Mucosa of descending colon (tissue), 3 donors: ENCODE results near the gene CLTB. TPM values are rescaled to one million over a fixed set of nuclear protein-coding genes. Genes with fewer than 3 reads are reported as not detected.

Experiments used
- ATAC-seq: fragments of 200-7000 bp; cut with Tn5 transposase; one replicate; pipeline ENCODE4 v1.9.1; 2020; ENCODE audit warnings: mild to moderate bottlenecking, moderate library complexity
- DNase-seq, 3 donors: peaks; one replicate each; pipeline ENCODE4 v3.0.0-alpha.2; 2020
- H3K36me3 ChIP-seq: fragments of 200-600 bp; one replicate; pipeline ENCODE4 v1.8.0; 2021; ENCODE audit warnings: low read depth, mild to moderate bottlenecking
- H3K4me1 ChIP-seq: fragments of 200-600 bp; one replicate; pipeline ENCODE4 v1.8.0; 2021; ENCODE audit warnings: low read depth, mild to moderate bottlenecking
- H3K4me3 ChIP-seq: fragments of 200-600 bp; one replicate; pipeline ENCODE4 v1.8.0; 2021; ENCODE audit warnings: mild to moderate bottlenecking
- H3K9me3 ChIP-seq: fragments of 200-600 bp; one replicate; pipeline ENCODE4 v1.8.0; 2021; ENCODE audit warnings: mild to moderate bottlenecking
- intact Hi-C, 2 donors: fragments of 100-400 bp; cut with DNase I in 1 of 2; cut with micrococcal nuclease in 1 of 2; formaldehyde crosslinking; loops; one replicate each; pipeline versions ENCODE4 v1.11.0 to v1.11.1; 2022; cut with DNase I, micrococcal nuclease
- total RNA-seq, 3 donors: library from RNA; stranded (reverse); fragmentation: NEBNext Ultra II Directional in 2 of 3; extraction: Animal tissue kit (Norgen Biotek cat#: 25700) in 2 of 3; gene quantifications; one replicate each; pipeline versions ENCODE4 v1.2.1 to v1.2.4, GENCODE V29; 2021 to 2023
- TF ChIP-seq, protein P1 (sequence below): fragments of 200-600 bp; IDR thresholded peaks from one replicate; pipeline ENCODE4 v1.8.0; 2022; ENCODE audit warnings: antibody characterized with exemption, mild to moderate bottlenecking
- donor health status: DM: no; HTN: no; CAD: no; lungs with moderate emphysema.
- donor health status: DM: no; HTN: no; CAD: no.
- donor health status: DM: no; HTN: yes; CAD: no.

CLTB gene
- total RNA-seq, 3 donors from 2014 or later = 144 to 234 (median 199) TPM

DNA sequence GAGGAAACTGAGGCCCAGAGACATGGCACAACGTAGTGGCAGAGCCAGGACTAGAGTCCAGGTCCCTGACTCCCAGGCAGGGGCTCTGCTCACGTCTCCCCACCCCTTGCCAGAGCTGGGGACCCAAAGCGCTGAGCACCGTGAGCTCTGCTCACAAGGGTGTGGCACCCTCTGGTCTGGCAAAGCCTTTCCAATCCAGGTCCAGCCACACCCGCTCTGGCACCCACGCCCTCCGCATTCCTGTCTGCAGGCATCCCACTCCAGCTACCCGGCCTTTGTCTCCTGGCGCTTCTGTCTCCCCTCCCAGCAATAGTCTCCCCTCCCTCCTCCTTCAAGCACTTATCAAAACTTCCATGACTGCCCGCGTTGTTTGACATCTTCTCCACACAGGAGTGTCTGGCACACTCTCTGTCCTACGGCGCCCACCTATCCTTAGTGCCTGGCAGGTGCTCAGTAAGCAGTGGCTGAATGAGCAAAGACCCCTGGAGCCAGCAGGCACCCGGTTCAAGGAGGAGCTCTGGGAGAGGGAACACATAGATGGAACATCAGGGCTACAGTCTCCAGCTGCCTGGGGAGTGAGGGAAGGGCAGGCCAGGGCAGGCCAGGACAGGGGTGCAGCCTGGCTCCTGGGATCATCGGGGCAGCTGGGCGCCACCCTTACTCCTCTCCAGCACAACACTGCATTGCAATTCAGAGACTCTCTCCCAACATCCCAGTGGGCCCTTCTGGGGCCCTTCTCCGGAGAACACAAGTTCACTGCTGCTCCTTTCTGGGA lies 15.8 kb downstream of the CLTB start:
- H3K4me1 ChIP-seq = peaks cover 40% of the 10 kb centered on the region
- H3K36me3 ChIP-seq = no peaks in the 10 kb centered on the region
- TF ChIP-seq, protein P1, sequence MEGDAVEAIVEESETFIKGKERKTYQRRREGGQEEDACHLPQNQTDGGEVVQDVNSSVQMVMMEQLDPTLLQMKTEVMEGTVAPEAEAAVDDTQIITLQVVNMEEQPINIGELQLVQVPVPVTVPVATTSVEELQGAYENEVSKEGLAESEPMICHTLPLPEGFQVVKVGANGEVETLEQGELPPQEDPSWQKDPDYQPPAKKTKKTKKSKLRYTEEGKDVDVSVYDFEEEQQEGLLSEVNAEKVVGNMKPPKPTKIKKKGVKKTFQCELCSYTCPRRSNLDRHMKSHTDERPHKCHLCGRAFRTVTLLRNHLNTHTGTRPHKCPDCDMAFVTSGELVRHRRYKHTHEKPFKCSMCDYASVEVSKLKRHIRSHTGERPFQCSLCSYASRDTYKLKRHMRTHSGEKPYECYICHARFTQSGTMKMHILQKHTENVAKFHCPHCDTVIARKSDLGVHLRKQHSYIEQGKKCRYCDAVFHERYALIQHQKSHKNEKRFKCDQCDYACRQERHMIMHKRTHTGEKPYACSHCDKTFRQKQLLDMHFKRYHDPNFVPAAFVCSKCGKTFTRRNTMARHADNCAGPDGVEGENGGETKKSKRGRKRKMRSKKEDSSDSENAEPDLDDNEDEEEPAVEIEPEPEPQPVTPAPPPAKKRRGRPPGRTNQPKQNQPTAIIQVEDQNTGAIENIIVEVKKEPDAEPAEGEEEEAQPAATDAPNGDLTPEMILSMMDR = no peak
- H3K9me3 ChIP-seq = no peaks in the 10 kb centered on the region
- ATAC-seq = peak; percentile 75
- intact Hi-C loops = no loop called here
- no peak overlapping the region for H3K4me3 ChIP-seq
- peak; percentile 88 to 90 (median 89) for DNase-seq

DNA sequence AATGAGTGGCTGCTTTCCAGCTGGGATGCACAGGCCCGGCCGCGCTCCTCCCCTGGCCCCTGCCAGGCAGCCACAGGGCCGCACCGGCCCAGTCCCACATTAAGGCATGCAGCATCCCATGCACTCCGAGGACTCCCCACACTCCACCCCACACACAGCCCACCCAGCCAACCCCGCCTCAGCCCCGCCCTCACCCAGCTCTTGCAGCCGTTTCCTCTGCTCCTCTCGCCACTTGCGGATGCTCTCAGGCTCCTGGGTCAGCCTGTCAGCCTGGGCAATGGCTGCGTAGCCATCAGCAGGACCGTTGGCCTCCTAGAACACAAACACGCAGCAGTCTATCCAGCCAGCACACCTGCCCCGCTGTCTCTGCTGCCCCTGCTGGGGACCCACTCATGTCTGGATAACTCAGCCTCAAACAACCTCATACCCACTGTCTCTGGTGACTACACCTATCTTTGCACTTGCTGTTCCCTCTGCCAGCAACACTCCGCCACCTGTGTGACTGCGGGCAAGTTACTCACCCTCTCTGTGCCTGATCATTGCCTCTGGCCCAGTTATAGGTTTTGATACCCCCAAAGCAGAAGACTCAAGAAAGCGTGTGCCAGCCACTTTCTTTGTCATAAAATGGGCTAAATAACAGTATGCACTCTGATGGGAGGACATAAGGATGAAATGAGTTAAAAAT lies 18.5 kb downstream of the CLTB start:
- DNase-seq = no peak
- Histone ChIP-seq H3K9me3 (no peaks in the 10 kb centered on the region), H3K4me3 (no peak overlapping the region), H3K36me3 (no peaks in the 10 kb centered on the region), H3K4me1 (peaks cover 23% of the 10 kb centered on the region)
- intact Hi-C loops = no loop called here
- TF ChIP-seq, protein P1 = no peak
- no peak for ATAC-seq

DNA sequence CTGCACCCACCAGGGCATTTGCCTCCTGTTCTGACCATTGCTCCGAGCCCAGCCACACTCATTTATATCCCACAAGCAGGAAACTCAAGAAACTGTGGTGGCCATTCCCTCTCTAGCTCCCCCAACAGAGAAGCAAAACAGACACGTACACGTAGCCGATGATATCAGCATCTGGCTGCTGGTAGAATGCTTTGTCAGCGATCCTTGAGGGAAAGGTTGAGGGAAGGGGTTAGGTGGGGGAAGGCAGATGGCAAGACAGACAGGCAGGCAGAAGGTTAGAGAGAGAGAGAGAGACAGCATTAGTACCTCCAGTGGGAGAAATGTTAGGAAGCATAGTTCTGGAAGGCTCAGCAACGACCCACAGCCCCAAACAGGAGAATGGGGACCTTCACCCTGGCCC lies 20.0 kb downstream of the CLTB start:
- TF ChIP-seq, protein P1 = no peak
- Histone ChIP-seq H3K36me3 (no peaks in the 10 kb centered on the region), H3K4me3 (no peak overlapping the region), H3K9me3 (no peaks in the 10 kb centered on the region), H3K4me1 (peaks cover 8% of the 10 kb centered on the region)
- DNase-seq (no peak), ATAC-seq (no peak)
- intact Hi-C loops = no loop called here

DNA sequence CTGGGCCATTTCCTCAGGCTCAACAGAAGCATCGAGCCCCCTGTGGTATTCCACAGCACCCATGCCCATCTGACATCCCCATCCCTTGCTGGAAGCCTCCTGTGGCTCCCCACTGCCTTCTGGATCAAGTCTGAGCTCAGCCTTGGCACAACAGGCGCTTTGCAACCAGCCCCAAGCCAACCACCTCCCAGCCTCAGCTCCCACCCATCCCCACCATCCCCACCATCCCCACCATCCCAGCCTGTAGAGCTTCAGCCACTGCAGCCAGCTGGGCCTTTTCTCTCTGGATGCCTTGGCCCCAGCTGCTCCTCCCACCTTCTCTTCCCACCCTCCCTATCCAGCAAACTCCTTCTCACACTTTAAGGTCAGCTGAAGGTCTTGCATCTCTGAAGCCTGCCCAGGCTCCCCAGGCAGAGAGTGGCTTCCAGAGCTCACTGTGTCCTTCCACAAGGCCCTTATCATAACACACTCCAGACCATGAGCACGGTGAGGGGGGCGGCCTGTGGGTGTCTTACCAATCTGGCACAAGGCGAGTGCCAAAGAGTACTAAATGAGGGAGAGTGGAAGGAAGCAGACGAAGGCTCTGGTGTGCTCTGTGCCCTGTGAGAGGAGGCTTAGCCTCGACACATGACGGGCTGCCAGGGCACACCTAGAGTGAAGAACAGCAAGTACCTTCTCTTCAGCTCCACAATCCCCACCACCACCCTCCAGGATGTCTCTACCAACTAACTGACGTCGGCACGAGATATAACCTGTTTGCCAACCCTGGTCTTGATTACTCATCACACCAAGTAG lies 21.3 kb downstream of the CLTB start:
- no peaks in the 10 kb centered on the region for H3K36me3 ChIP-seq
- TF ChIP-seq, protein P1 = no peak
- H3K9me3 ChIP-seq = no peaks in the 10 kb centered on the region
- no peaks in the 10 kb centered on the region for H3K4me1 ChIP-seq
- intact Hi-C loops = no loop called here
- ATAC-seq (no peak), DNase-seq (no peak)
- no peak overlapping the region for H3K4me3 ChIP-seq

DNA sequence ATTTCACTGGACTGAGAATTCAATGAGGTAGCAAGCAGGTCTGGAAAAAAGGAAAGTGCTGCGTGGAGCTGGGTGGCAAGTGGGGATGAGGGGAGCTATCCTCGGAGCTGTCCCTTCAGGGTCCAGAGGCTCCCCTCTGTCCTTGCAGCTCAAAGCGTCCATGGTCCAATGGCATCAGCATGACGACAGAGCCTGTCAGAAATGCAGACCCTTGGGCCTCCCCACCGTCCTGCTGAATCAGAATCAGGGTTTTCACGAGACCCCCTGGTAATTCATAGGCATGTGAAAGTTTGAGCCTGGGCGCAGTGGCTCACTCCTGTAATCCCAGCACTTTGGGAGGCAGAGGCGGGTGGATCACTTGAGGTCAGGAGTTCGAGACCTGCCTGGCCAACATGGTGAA lies 22.2 kb downstream of the CLTB start:
- peaks cover 5% of the 10 kb centered on the region for H3K4me1 ChIP-seq
- no peak overlapping the region for H3K4me3 ChIP-seq
- no peaks in the 10 kb centered on the region for H3K36me3 ChIP-seq
- no peaks in the 10 kb centered on the region for H3K9me3 ChIP-seq
- ATAC-seq = no peak
- DNase-seq = no peak
- intact Hi-C loops = no loop called here
- TF ChIP-seq, protein P1 = no peak
